H9 (cell line): ENCODE results near the gene MST1R. TPM values are rescaled to one million over a fixed set of nuclear protein-coding genes. Genes with fewer than 3 reads are reported as not detected.

ENCODE experiments used
- DNase-seq: peaks from one replicate; pipeline ENCODE4 v3.0.0-alpha.2; 2017
- H2AFZ ChIP-seq: one replicate; pipeline ENCODE4 v1.6.1; 2013; ENCODE audit warnings: mild to moderate bottlenecking, low read length, control low read depth, moderate library complexity
- H2AK5ac ChIP-seq: 2 replicates; pipeline ENCODE4 v1.6.1; 2013; ENCODE audit warnings: low read length, control low read depth, mixed read lengths; ENCODE audit not compliant: insufficient read length
- H2BK120ac ChIP-seq: one replicate; pipeline ENCODE4 v1.6.1; 2013; ENCODE audit warnings: low read depth, mild to moderate bottlenecking, low read length, control low read depth, inconsistent platforms; ENCODE audit not compliant: poor library complexity, severe bottlenecking
- H2BK12ac ChIP-seq: 2 replicates; pipeline ENCODE4 v1.6.1; 2013; ENCODE audit warnings: low read length, control low read depth, mixed read lengths, low read depth; ENCODE audit not compliant: insufficient read length
- H2BK15ac ChIP-seq: 2 replicates; pipeline ENCODE4 v1.6.1; 2013; ENCODE audit warnings: low read depth, low read length, control low read depth
- H2BK20ac ChIP-seq: one replicate; pipeline ENCODE4 v1.6.1; 2013; ENCODE audit warnings: low read depth, mild to moderate bottlenecking, low read length, control low read depth, inconsistent platforms; ENCODE audit not compliant: poor library complexity, severe bottlenecking
- H2BK5ac ChIP-seq: 2 replicates; pipeline ENCODE4 v1.6.1; 2013; ENCODE audit warnings: low read length, control low read depth, mixed read lengths; ENCODE audit not compliant: insufficient read length
- H3K14ac ChIP-seq: 2 replicates; pipeline ENCODE4 v1.6.1; 2013; ENCODE audit warnings: low read length, control low read depth; ENCODE audit not compliant: insufficient read depth
- H3K18ac ChIP-seq: 2 replicates; pipeline ENCODE4 v1.6.1; 2013; ENCODE audit warnings: low read depth, mild to moderate bottlenecking, mixed read lengths, low read length, control low read depth; ENCODE audit not compliant: insufficient read length
- H3K23ac ChIP-seq: 2 replicates; pipeline ENCODE4 v1.6.1; 2013; ENCODE audit warnings: low read length, control low read depth, mixed read lengths, low read depth; ENCODE audit not compliant: insufficient read length
- H3K23me2 ChIP-seq: 2 replicates; pipeline ENCODE4 v1.6.1; 2013; ENCODE audit warnings: low read depth, mild to moderate bottlenecking, mixed read lengths, low read length, control low read depth; ENCODE audit not compliant: insufficient read length, poor library complexity, severe bottlenecking
- H3K27ac ChIP-seq: 2 replicates; pipeline ENCODE4 v1.5.1; 2013; ENCODE audit warnings: low read length, control low read depth, mixed read lengths, low read depth; ENCODE audit not compliant: insufficient read length
- H3K27me3 ChIP-seq: 2 replicates; pipeline ENCODE4 v1.6.1; 2013; ENCODE audit warnings: low read length, control low read depth, inconsistent platforms; ENCODE audit not compliant: insufficient read depth
- H3K4ac ChIP-seq: 2 replicates; pipeline ENCODE4 v1.6.1; 2013; ENCODE audit warnings: low read depth, mild to moderate bottlenecking, control low read depth, inconsistent platforms, low read length, moderate library complexity
- H3K4me1 ChIP-seq: 2 replicates; pipeline ENCODE4 v1.6.1; 2013; ENCODE audit warnings: low read length, control low read depth, inconsistent platforms; ENCODE audit not compliant: insufficient read depth
- H3K4me2 ChIP-seq: 2 replicates; pipeline ENCODE4 v1.6.1; 2013; ENCODE audit warnings: low read length, control low read depth, mixed read lengths; ENCODE audit not compliant: insufficient read length, insufficient read depth
- H3K56ac ChIP-seq: 2 replicates; pipeline ENCODE4 v1.6.1; 2013; ENCODE audit warnings: low read depth, mild to moderate bottlenecking, mixed read lengths, low read length, control low read depth; ENCODE audit not compliant: insufficient read length
- H3K79me1 ChIP-seq: 2 replicates; pipeline ENCODE4 v1.6.1; 2013; ENCODE audit warnings: low read depth, mild to moderate bottlenecking, moderate library complexity, low read length, control low read depth, inconsistent platforms; ENCODE audit not compliant: insufficient read depth, poor library complexity, severe bottlenecking
- H3K79me2 ChIP-seq: 2 replicates; pipeline ENCODE4 v1.6.1; 2013; ENCODE audit warnings: low read length, control low read depth, inconsistent platforms; ENCODE audit not compliant: insufficient read depth
- H3K9ac ChIP-seq: 2 replicates; pipeline ENCODE4 v1.6.1; 2013; ENCODE audit warnings: low read length, control low read depth, mixed read lengths; ENCODE audit not compliant: insufficient read length; ENCODE audit errors: extremely low read depth
- H3K9me3 ChIP-seq: one replicate; pipeline ENCODE4 v1.6.1; 2013; ENCODE audit warnings: low read depth, low read length, inconsistent platforms; ENCODE audit not compliant: control insufficient read depth
- H3T11ph ChIP-seq: one replicate; pipeline ENCODE4 v1.6.1; 2013; ENCODE audit warnings: mild to moderate bottlenecking, low read length, control low read depth, inconsistent platforms
- H4K20me1 ChIP-seq: one replicate; pipeline ENCODE4 v1.6.1; 2013; ENCODE audit not compliant: control insufficient read depth, insufficient read length, insufficient read depth
- H4K5ac ChIP-seq: 2 replicates; pipeline ENCODE4 v1.6.1; 2013; ENCODE audit warnings: low read depth, mild to moderate bottlenecking, mixed read lengths, low read length, control low read depth; ENCODE audit not compliant: insufficient read length
- H4K8ac ChIP-seq: replicated peaks from 2 replicates; pipeline ENCODE4 v1.6.1; 2013; ENCODE audit warnings: low read length, control low read depth, mixed read lengths, low read depth; ENCODE audit not compliant: insufficient read length
- H4K91ac ChIP-seq: 2 replicates; pipeline ENCODE4 v1.6.1; 2013; ENCODE audit warnings: low read depth, mild to moderate bottlenecking, moderate library complexity, mixed read lengths, low read length, control low read depth; ENCODE audit not compliant: insufficient read length
- H3K27ac Mint-ChIP-seq, 3 experiments: 2 replicates in 2 of 3; 3 replicates in 1 of 3; pipeline ENCODE4 v1.8.0; 2020 to 2021; ENCODE audit warnings: mixed read lengths in 3 of 3, mild to moderate bottlenecking in 1 of 3, moderate library complexity in 1 of 3
- H3K27me3 Mint-ChIP-seq: 2 replicates; pipeline ENCODE4 v1.8.0; 2021; ENCODE audit warnings: low read depth, mild to moderate bottlenecking, moderate library complexity, mixed read lengths
- H3K36me3 Mint-ChIP-seq, 3 experiments: 2 replicates in 2 of 3; 3 replicates in 1 of 3; pipeline ENCODE4 v1.8.0; 2020 to 2021; ENCODE audit warnings: low read depth in 3 of 3, mixed read lengths in 3 of 3; ENCODE audit not compliant: insufficient read depth in 1 of 3
- H3K4me1 Mint-ChIP-seq, 2 experiments: 2 replicates each; pipeline ENCODE4 v1.8.0; 2020; ENCODE audit warnings: mixed read lengths in 2 of 2
- H3K4me3 Mint-ChIP-seq, 2 experiments: 2 replicates in 1 of 2; 3 replicates in 1 of 2; pipeline ENCODE4 v1.8.0; 2020 to 2021; ENCODE audit warnings: mild to moderate bottlenecking in 2 of 2, mixed read lengths in 2 of 2, moderate library complexity in 1 of 2
- H3K9me3 Mint-ChIP-seq, 2 experiments: 2 replicates in 1 of 2; 3 replicates in 1 of 2; pipeline ENCODE4 v1.8.0; 2020; ENCODE audit warnings: mild to moderate bottlenecking in 2 of 2, mixed read lengths in 2 of 2, moderate library complexity in 1 of 2
- WGBS: extraction: QIAGEN DNeasy Blood & Tissue Kit; methylation state at CpG from one replicate; pipeline ENCODE4 v1.1.7; 2013; ENCODE audit warnings: missing lambda C conversion rate, low lambda C conversion rate, mixed read lengths; ENCODE audit not compliant: insufficient read length; ENCODE audit errors: extremely low coverage; 5-methylcytosine and 5-hydroxymethylcytosine counted together
- total RNA-seq: library from RNA; stranded (reverse); gene quantifications from 2 replicates; pipeline ENCODE4 v1.2.1, GENCODE V29; 2021
- TF ChIP-seq, protein P1 (sequence below): fragments of 200-600 bp; sonication (generic); conservative IDR thresholded peaks from 3 replicates; pipeline ENCODE4 v1.8.0; 2021; ENCODE audit warnings: antibody characterized with exemption, mild to moderate bottlenecking

Gene MST1R
- total RNA-seq, 1 experiment from 2014 or later: 4.9 TPM

DNA sequence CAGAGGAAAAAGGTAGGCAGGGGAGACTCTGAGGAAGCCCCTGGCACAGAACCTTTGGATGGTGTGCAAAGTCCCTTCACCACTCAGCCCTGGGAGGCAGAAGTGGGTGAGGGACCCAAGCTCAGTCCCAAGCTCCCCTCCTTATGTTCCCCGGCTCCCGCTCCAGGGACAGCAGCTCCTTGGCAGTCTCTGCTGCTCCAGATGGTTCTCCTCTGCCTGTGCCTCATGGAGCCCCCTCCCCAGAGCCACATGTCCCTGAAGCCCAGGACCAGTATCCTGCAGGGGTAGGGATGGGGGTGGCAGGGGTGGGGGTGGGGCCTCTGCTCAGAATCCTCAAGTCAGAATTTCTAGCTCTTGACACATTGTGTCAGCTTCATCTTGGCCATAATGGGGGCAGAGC lies 26.0 kb downstream of the MST1R start:
- H3K27ac Mint-ChIP-seq: peak overlapping the region in 2 of 3 experiments; percentile 81 to 95; a peak in 2 of 7 replicates
- no peak overlapping the region for H3K14ac ChIP-seq
- no peaks in the 10 kb centered on the region for H3K36me3 Mint-ChIP-seq
- no peaks in the 10 kb centered on the region for H3K27me3 ChIP-seq
- H2BK5ac ChIP-seq: no peak overlapping the region
- H3K27ac ChIP-seq: no peak overlapping the region
- H3K4me2 ChIP-seq: no peak overlapping the region
- no peak overlapping the region for H3K56ac ChIP-seq
- no peak overlapping the region for H2AK5ac ChIP-seq
- no peaks in the 10 kb centered on the region for H3K9me3 ChIP-seq
- H2BK15ac ChIP-seq: no peak overlapping the region
- H4K20me1 ChIP-seq: no peaks in the 10 kb centered on the region
- no peak overlapping the region for H2BK120ac ChIP-seq
- H3K4me1 ChIP-seq: peaks cover 9% of the 10 kb centered on the region; the same call in 1 of the 2 replicates
- peaks cover 7% of the 10 kb centered on the region for H3K27me3 Mint-ChIP-seq
- H3K23me2 ChIP-seq: no peaks in the 10 kb centered on the region
- H3K79me2 ChIP-seq: no peaks in the 10 kb centered on the region
- no peak overlapping the region for H2BK12ac ChIP-seq
- H3K4me1 Mint-ChIP-seq: peaks cover 29 to 31% of the 10 kb centered on the region in 2 experiments
- no peak overlapping the region for H2BK20ac ChIP-seq
- H3K9me3 Mint-ChIP-seq: no peaks in the 10 kb centered on the region
- no peak overlapping the region for H3T11ph ChIP-seq
- no peak overlapping the region for H4K5ac ChIP-seq
- no peak overlapping the region for H3K18ac ChIP-seq
- H4K91ac ChIP-seq: no peak overlapping the region
- DNase-seq: no peak
- H4K8ac ChIP-seq: no peak overlapping the region
- no peak overlapping the region for H2AFZ ChIP-seq
- H3K9ac ChIP-seq: no peak overlapping the region
- no CpG with 5 or more reads among the region's 2 CpGs for WGBS
- no peak overlapping the region for H3K4me3 Mint-ChIP-seq
- H3K79me1 ChIP-seq: no peaks in the 10 kb centered on the region
- H3K4ac ChIP-seq: no peak overlapping the region
- TF ChIP-seq, protein P1, sequence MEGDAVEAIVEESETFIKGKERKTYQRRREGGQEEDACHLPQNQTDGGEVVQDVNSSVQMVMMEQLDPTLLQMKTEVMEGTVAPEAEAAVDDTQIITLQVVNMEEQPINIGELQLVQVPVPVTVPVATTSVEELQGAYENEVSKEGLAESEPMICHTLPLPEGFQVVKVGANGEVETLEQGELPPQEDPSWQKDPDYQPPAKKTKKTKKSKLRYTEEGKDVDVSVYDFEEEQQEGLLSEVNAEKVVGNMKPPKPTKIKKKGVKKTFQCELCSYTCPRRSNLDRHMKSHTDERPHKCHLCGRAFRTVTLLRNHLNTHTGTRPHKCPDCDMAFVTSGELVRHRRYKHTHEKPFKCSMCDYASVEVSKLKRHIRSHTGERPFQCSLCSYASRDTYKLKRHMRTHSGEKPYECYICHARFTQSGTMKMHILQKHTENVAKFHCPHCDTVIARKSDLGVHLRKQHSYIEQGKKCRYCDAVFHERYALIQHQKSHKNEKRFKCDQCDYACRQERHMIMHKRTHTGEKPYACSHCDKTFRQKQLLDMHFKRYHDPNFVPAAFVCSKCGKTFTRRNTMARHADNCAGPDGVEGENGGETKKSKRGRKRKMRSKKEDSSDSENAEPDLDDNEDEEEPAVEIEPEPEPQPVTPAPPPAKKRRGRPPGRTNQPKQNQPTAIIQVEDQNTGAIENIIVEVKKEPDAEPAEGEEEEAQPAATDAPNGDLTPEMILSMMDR: no peak
- no peak overlapping the region for H3K23ac ChIP-seq
